ENCODE data around the gene HLA-B. TPM values are rescaled to one million over a fixed set of nuclear protein-coding genes. Genes with fewer than 3 reads are reported as not detected.

Gene HLA-B
- polyA plus RNA-seq, 2 of the 4 experiments (the other 2 are of a cell fraction): 9.4 to 9.9 TPM

- no peak for TF ChIP-seq JUN (IDR thresholded peaks at IDR 0.05)
- POLR2A ChIA-PET: no interaction called here
- DNase-seq (ENCODE audit: low read depth in 1 of 2, low spot score in 1 of 2) (no peak), FAIRE-seq (no peak), ATAC-seq (peak in 1 of 2 experiments; percentile 6; a peak in 2 of 6 replicates)
- no peaks in the 10 kb centered on the region for H3K9me3 ChIP-seq
- peak overlapping the region; percentile 68 to 91 for H3K27ac ChIP-seq
- peaks cover 36% of the 10 kb centered on the region for H3K4me1 ChIP-seq
- H3K4me3 ChIP-seq: peak overlapping the region; percentile 72
- 54% methylated on average over 18 of the region's 27 CpGs for WGBS (ENCODE audit: missing lambda C conversion rate)
- CTCF ChIA-PET: interaction anchor here (1.1 to 10.2 kb wide), 5 partner anchors 29 to 196 kb away, joined by 3 to 108 read pairs (median 4); no protein-coding TSS in a partner anchor
- H3K4me2 ChIP-seq: peak overlapping the region; percentile 93
Observed at GRCh38 chr6:31402324-31403282, 45.6 kb upstream of the HLA-B start.

- peak in 1 of 2 experiments; percentile 22; a peak in 3 of 6 replicates for ATAC-seq
- CTCF ChIA-PET: interaction anchor here (0.6 to 10.2 kb wide), 3 partner anchors 35 to 779 kb away, joined by 3 to 108 read pairs (median 4); no protein-coding TSS in a partner anchor
- 22% methylated on average over 4 of the region's 4 CpGs for WGBS (ENCODE audit: missing lambda C conversion rate)
- FAIRE-seq: no peak
- peaks cover 32% of the 10 kb centered on the region for H3K4me1 ChIP-seq
- peak overlapping the region; percentile 91 to 99 for H3K27ac ChIP-seq
- H3K4me2 ChIP-seq: peak overlapping the region; percentile 93
- H3K9me3 ChIP-seq: no peaks in the 10 kb centered on the region
- POLR2A ChIA-PET: interaction anchor here (0.9 to 1.2 kb wide), 2 partner anchors 41 to 82 kb away, joined by 3 read pairs; no protein-coding TSS in a partner anchor
- DNase-seq (ENCODE audit: low read depth in 1 of 2, low spot score in 1 of 2): peak in 1 of 2 experiments; percentile 71
- no peak for TF ChIP-seq MAFK (IDR thresholded peaks at IDR 0.05; ENCODE audit: partially characterized antibody)
- no peak for TF ChIP-seq FOSL2 (IDR thresholded peaks at IDR 0.05)
- TF ChIP-seq FOSL2 (CRISPR knock-in tag; IDR thresholded peaks at IDR 0.05): peak; percentile 37
- no peak for TF ChIP-seq E2F6 (IDR thresholded peaks at IDR 0.05; ENCODE audit: borderline replicate concordance, low read depth)
- no peak for TF ChIP-seq RCOR1 (IDR thresholded peaks at IDR 0.05; ENCODE audit: low read depth, low read length)
- peak overlapping the region; percentile 97 for H3K4me3 ChIP-seq
Observed at GRCh38 chr6:31401403-31401802, 44.4 kb upstream of the HLA-B start.

GRCh38 chr6:31400467-31401289 lies 43.7 kb upstream of the HLA-B start:
- peak; percentile 4 to 36; a peak in 3 of 6 replicates for ATAC-seq
- Histone ChIP-seq H3K9me3 (no peaks in the 10 kb centered on the region), H3K4me3 (peak overlapping the region; percentile 97), H3K27ac (peak overlapping the region; percentile 91 to 99), H3K4me1 (peaks cover 32% of the 10 kb centered on the region), H3K4me2 (peak overlapping the region; percentile 93)
- no peak for FAIRE-seq
- POLR2A ChIA-PET: interaction anchor here (0.9 to 1.2 kb wide), 2 partner anchors 42 to 83 kb away, joined by 3 read pairs; no protein-coding TSS in a partner anchor
- WGBS (ENCODE audit: missing lambda C conversion rate): 1% methylated on average over 14 of the region's 30 CpGs
- TF ChIP-seq CEBPB (IDR thresholded peaks at IDR 0.05): peak in 1 of 2 experiments; percentile 24; a peak in 1 of 4 replicates
- no peak for TF ChIP-seq SREBF2 (IDR thresholded peaks at IDR 0.05)
- TF ChIP-seq RFX5 (IDR thresholded peaks at IDR 0.05): no peak
- peak; percentile 17; the same call in 1 of the 2 replicates for TF ChIP-seq POLR2A (IDR thresholded peaks at IDR 0.05; ENCODE audit: low read length)
- TF ChIP-seq REST (IDR thresholded peaks at IDR 0.05): no peak
- TF ChIP-seq PBX3 (IDR thresholded peaks at IDR 0.05): no peak
- TF ChIP-seq EHF (CRISPR knock-in tag; IDR thresholded peaks at IDR 0.05): no peak
- TF ChIP-seq RNF2 (IDR thresholded peaks at IDR 0.05; ENCODE audit: borderline replicate concordance, low read depth): no peak
- peak in 1 of 2 experiments; percentile 44 for DNase-seq (ENCODE audit: low read depth in 1 of 2, low spot score in 1 of 2)
- CTCF ChIA-PET: interaction anchor here (0.6 to 10.2 kb wide), 4 partner anchors 40 to 779 kb away, joined by 3 to 108 read pairs (median 3); partner anchors contain the start of gene DDX39B

Data from A549 (cell line).